Mesenchymal stem cell (in vitro differentiated cells and primary cell): ENCODE measurements around the gene CACNA1C.

Experiments
- DNase-seq: peaks from one replicate; pipeline ENCODE4 v3.0.0-alpha.2; 2013
- H2AFZ ChIP-seq: one replicate; pipeline ENCODE4 v1.6.1; 2013; ENCODE audit warnings: low read depth, mild to moderate bottlenecking, control low read depth, inconsistent platforms, low read length, moderate library complexity
- H2AK5ac ChIP-seq: 2 replicates; pipeline ENCODE4 v1.6.1; 2013; ENCODE audit warnings: low read length, moderate library complexity, mild to moderate bottlenecking, inconsistent platforms; ENCODE audit not compliant: severe bottlenecking
- H2BK120ac ChIP-seq: one replicate; pipeline ENCODE4 v1.6.1; 2013; ENCODE audit warnings: low read depth, mild to moderate bottlenecking, inconsistent platforms, low read length, moderate library complexity
- H2BK12ac ChIP-seq, 2 experiments: one replicate each; pipeline ENCODE4 v1.6.1; 2013; ENCODE audit warnings: inconsistent platforms in 2 of 2, low read length in 2 of 2, mild to moderate bottlenecking in 2 of 2, moderate library complexity in 2 of 2, control low read depth in 1 of 2
- H2BK15ac ChIP-seq: one replicate; pipeline ENCODE4 v1.6.1; 2013; ENCODE audit warnings: mild to moderate bottlenecking, low read depth, inconsistent platforms; ENCODE audit not compliant: poor library complexity, severe bottlenecking
- H2BK5ac ChIP-seq: 2 replicates; pipeline ENCODE4 v1.6.1; 2013; ENCODE audit warnings: low read depth, mild to moderate bottlenecking, low read length, control low read depth, inconsistent platforms; ENCODE audit not compliant: poor library complexity, severe bottlenecking
- H3K14ac ChIP-seq, 2 experiments: one replicate each; pipeline ENCODE4 v1.6.1; 2013; ENCODE audit warnings: inconsistent platforms in 2 of 2, low read length in 2 of 2, control low read depth in 1 of 2, mild to moderate bottlenecking in 1 of 2, moderate library complexity in 1 of 2
- H3K18ac ChIP-seq, 2 experiments: one replicate each; pipeline ENCODE4 v1.6.1; 2013; ENCODE audit warnings: inconsistent platforms in 2 of 2, low read length in 2 of 2, control low read depth in 1 of 2, low read depth in 1 of 2, mild to moderate bottlenecking in 1 of 2
- H3K23ac ChIP-seq, 2 experiments: one replicate each; pipeline ENCODE4 v1.6.1; 2013; ENCODE audit warnings: inconsistent platforms in 2 of 2, low read length in 2 of 2, mild to moderate bottlenecking in 2 of 2, moderate library complexity in 2 of 2, control low read depth in 1 of 2
- H3K27ac ChIP-seq: 2 replicates; pipeline ENCODE4 v1.5.1; 2013; ENCODE audit warnings: mild to moderate bottlenecking, moderate library complexity, low read length, control low read depth, inconsistent platforms; ENCODE audit not compliant: poor library complexity, severe bottlenecking
- H3K27me3 ChIP-seq, 2 experiments: 2 replicates each; pipeline versions ENCODE4 v1.6.1 to v1.7.0; 2013; ENCODE audit warnings: low read length in 2 of 2, mild to moderate bottlenecking in 2 of 2, moderate library complexity in 2 of 2, control low read depth in 1 of 2, inconsistent platforms in 1 of 2; ENCODE audit not compliant: control insufficient read depth in 1 of 2, insufficient read depth in 1 of 2
- H3K36me3 ChIP-seq, 2 experiments: 2 replicates each; pipeline versions ENCODE4 v1.6.1 to v1.7.0; 2013; ENCODE audit warnings: low read length in 2 of 2, control low read depth in 1 of 2, inconsistent platforms in 1 of 2, low read depth in 1 of 2, mild to moderate bottlenecking in 1 of 2; ENCODE audit not compliant: insufficient read depth in 2 of 2, control insufficient read depth in 1 of 2
- H3K4ac ChIP-seq, 2 experiments: one replicate each; pipeline ENCODE4 v1.6.1; 2013; ENCODE audit warnings: inconsistent platforms in 2 of 2, low read length in 2 of 2, mild to moderate bottlenecking in 2 of 2, moderate library complexity in 2 of 2, control low read depth in 1 of 2, low read depth in 1 of 2
- H3K4me1 ChIP-seq: 2 replicates; pipeline ENCODE4 v1.6.1; 2013; ENCODE audit warnings: low read depth, low read length, control low read depth; ENCODE audit not compliant: control insufficient read depth, insufficient read depth
- H3K4me2 ChIP-seq: 2 replicates; pipeline ENCODE4 v1.6.1; 2013; ENCODE audit warnings: low read length, mild to moderate bottlenecking, inconsistent platforms; ENCODE audit not compliant: poor library complexity, severe bottlenecking
- H3K4me3 ChIP-seq, 2 experiments: 2 replicates each; pipeline versions ENCODE4 v1.5.1 to v1.7.0; 2013; ENCODE audit warnings: low read length in 2 of 2, mild to moderate bottlenecking in 2 of 2, control low read depth in 1 of 2, low read depth in 1 of 2; ENCODE audit not compliant: insufficient read depth in 1 of 2
- H3K79me1 ChIP-seq: replicated peaks from 2 replicates; pipeline ENCODE4 v1.6.1; 2013; ENCODE audit warnings: mild to moderate bottlenecking, control low read depth, low read length, inconsistent platforms; ENCODE audit not compliant: poor library complexity, severe bottlenecking
- H3K9ac ChIP-seq: 2 replicates; pipeline ENCODE4 v1.7.0; 2013; ENCODE audit warnings: mild to moderate bottlenecking, low read length, moderate library complexity
- H3K9me3 ChIP-seq: 2 replicates; pipeline ENCODE4 v1.7.0; 2013; ENCODE audit warnings: mild to moderate bottlenecking, low read length; ENCODE audit not compliant: control insufficient read depth
- H4K8ac ChIP-seq: one replicate; pipeline ENCODE4 v1.6.1; 2013; ENCODE audit warnings: inconsistent platforms, mild to moderate bottlenecking, low read length, moderate library complexity
- H4K91ac ChIP-seq: one replicate; pipeline ENCODE4 v1.6.1; 2013; ENCODE audit warnings: mild to moderate bottlenecking, low read length, inconsistent platforms
- WGBS: methylation state at CpG from one replicate; pipeline ENCODE4 v1.1.7; 2013; ENCODE audit warnings: mixed read lengths; 5-methylcytosine and 5-hydroxymethylcytosine counted together

Gene CACNA1C

GRCh38 chr12:2358986-2359658 lies 306.3 kb downstream of the CACNA1C start:
- Histone ChIP-seq H3K4me3 (no peak overlapping the region), H3K4me1 (peaks cover 11% of the 10 kb centered on the region), H2AFZ (no peak overlapping the region), H3K14ac (no peak overlapping the region), H3K4me2 (no peak overlapping the region), H3K27ac (peak overlapping the region; percentile 53), H2BK120ac (no peak overlapping the region), H4K8ac (no peak overlapping the region), H3K79me1 (no peaks in the 10 kb centered on the region), H3K9me3 (no peaks in the 10 kb centered on the region), H3K36me3 (no peaks in the 10 kb centered on the region), H3K4ac (no peak overlapping the region), H3K23ac (no peak overlapping the region), H2BK5ac (no peak overlapping the region), H2BK15ac (no peak overlapping the region), H2AK5ac (no peak overlapping the region), H3K27me3 (no peaks in the 10 kb centered on the region), H3K18ac (no peak overlapping the region), H3K9ac (peak overlapping the region; percentile 48), H2BK12ac (peak overlapping the region in 1 of 2 experiments; percentile 8), H4K91ac (no peak overlapping the region)
- no peak for DNase-seq
- WGBS, result 72% methylated on average over 6 of the region's 8 CpGs

GRCh38 chr12:2359725-2360629 lies 307.2 kb downstream of the CACNA1C start:
- 89% methylated on average over 12 of the region's 15 CpGs for WGBS
- Histone ChIP-seq H2AK5ac (no peak overlapping the region), H3K4me3 (no peak overlapping the region), H2BK15ac (no peak overlapping the region), H3K18ac (no peak overlapping the region), H3K4ac (no peak overlapping the region), H3K4me1 (peaks cover 4% of the 10 kb centered on the region), H3K14ac (no peak overlapping the region), H3K27me3 (no peaks in the 10 kb centered on the region), H2AFZ (no peak overlapping the region), H3K4me2 (no peak overlapping the region), H2BK5ac (no peak overlapping the region), H3K27ac (no peak overlapping the region), H3K79me1 (no peaks in the 10 kb centered on the region), H2BK12ac (no peak overlapping the region), H4K8ac (no peak overlapping the region), H3K9ac (no peak overlapping the region), H4K91ac (no peak overlapping the region), H2BK120ac (no peak overlapping the region), H3K23ac (no peak overlapping the region), H3K9me3 (no peaks in the 10 kb centered on the region), H3K36me3 (no peaks in the 10 kb centered on the region)
- DNase-seq, result no peak

DNA sequence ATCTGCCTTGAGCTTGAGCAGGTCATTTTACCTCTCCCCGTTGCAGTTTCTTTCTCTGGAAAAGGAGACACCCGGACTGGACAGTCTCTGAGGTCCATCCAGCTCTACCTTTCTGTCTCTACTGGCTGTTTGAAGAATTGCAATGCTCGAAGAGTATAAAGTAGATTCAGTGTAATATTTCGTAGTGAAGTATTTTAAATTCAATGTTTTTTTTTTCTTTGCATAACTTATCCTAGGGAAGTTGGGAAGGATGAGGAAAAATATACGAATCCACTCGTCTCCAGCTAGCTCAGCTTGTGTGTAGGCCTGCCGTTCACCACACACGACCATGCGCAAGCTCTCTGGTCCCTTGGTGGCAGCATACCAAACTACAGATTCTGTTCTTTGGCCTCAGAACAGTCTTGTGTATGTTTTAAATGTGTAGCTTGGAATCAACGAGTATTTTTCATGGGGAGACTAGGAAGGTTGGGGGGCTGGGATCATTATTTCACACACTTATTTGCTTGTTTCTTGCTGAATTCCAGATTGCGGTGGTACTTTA lies 307.9 kb downstream of the CACNA1C start:
- WGBS, result 96% methylated on average over 10 of the region's 11 CpGs
- no peak overlapping the region for H2BK12ac ChIP-seq

More for the DNA sequence above, 307.9 kb downstream of the CACNA1C start:
- H3K14ac ChIP-seq, result no peak overlapping the region
- no peaks in the 10 kb centered on the region for H3K36me3 ChIP-seq
- no peak overlapping the region for H3K4ac ChIP-seq
- no peak overlapping the region for H3K27ac ChIP-seq
- no peak overlapping the region for H3K18ac ChIP-seq
- H3K23ac ChIP-seq, result no peak overlapping the region
- no peak overlapping the region for H3K9ac ChIP-seq
- H3K9me3 ChIP-seq, result no peaks in the 10 kb centered on the region
- no peak overlapping the region for H4K8ac ChIP-seq
- no peak overlapping the region for H2BK120ac ChIP-seq
- H2BK5ac ChIP-seq, result no peak overlapping the region
- H2BK15ac ChIP-seq, result no peak overlapping the region
- H2AFZ ChIP-seq, result no peak overlapping the region
- H4K91ac ChIP-seq, result no peak overlapping the region
- H3K79me1 ChIP-seq, result no peaks in the 10 kb centered on the region
- H3K4me3 ChIP-seq, result no peak overlapping the region
- H3K27me3 ChIP-seq, result no peaks in the 10 kb centered on the region
- DNase-seq, result no peak
- H2AK5ac ChIP-seq, result no peak overlapping the region
- no peak overlapping the region for H3K4me2 ChIP-seq
- peaks cover 4% of the 10 kb centered on the region for H3K4me1 ChIP-seq
